GM12891 (cell line): ENCODE measurements around the gene HS6ST2.

Experiments
- POLR2A ChIP-seq: IDR thresholded peaks from 2 replicates; pipeline ENCODE4 v1.6.1; 2011; ENCODE audit warnings: low read depth, low read length, control low read depth
- POLR2AphosphoS5 ChIP-seq: IDR thresholded peaks from 2 replicates; pipeline ENCODE4 v1.6.1; 2011; ENCODE audit warnings: low read depth, low read length, control low read depth
- POU2F2 ChIP-seq: IDR thresholded peaks from 2 replicates; pipeline ENCODE4 v1.6.1; 2011; ENCODE audit warnings: low read depth, mild to moderate bottlenecking, control low read depth, low read length, moderate library complexity
- SPI1 ChIP-seq: IDR thresholded peaks from 2 replicates; pipeline ENCODE4 v1.6.1; 2011; ENCODE audit warnings: low read depth, low read length, control low read depth
- TAF1 ChIP-seq: IDR thresholded peaks from 2 replicates; pipeline ENCODE4 v1.6.1; 2011; ENCODE audit warnings: low read depth, low read length, control low read depth

- TF ChIP-seq POLR2AphosphoS5 (no peak), POLR2A (no peak), POU2F2 (no peak), TAF1 (no peak), SPI1 (no peak)
Measured at GRCh38 chrX:132669142-132669541, 289.3 kb downstream of the HS6ST2 start.
